GM18873 (cell line): ENCODE results near the gene DUT.
"Not testable (repeated sequence)": the region's sequence is repeated elsewhere in the genome, so short reads cannot be mapped to it uniquely, and the experiment has no call there.

Experiments used
- ATAC-seq: cut with Tn5 transposase; IDR thresholded peaks from one replicate; pipeline ENCODE4 v1.9.1; 2021; ENCODE audit warnings: mild to moderate bottlenecking, moderate library complexity, moderate number of reproducible peaks; ENCODE audit not compliant: unreplicated experiment, low FRiP score

Gene DUT

GRCh38 chr15:48326180-48326579, 5.0 kb upstream of the DUT start:
- not testable (repeated sequence) for ATAC-seq

DNA sequence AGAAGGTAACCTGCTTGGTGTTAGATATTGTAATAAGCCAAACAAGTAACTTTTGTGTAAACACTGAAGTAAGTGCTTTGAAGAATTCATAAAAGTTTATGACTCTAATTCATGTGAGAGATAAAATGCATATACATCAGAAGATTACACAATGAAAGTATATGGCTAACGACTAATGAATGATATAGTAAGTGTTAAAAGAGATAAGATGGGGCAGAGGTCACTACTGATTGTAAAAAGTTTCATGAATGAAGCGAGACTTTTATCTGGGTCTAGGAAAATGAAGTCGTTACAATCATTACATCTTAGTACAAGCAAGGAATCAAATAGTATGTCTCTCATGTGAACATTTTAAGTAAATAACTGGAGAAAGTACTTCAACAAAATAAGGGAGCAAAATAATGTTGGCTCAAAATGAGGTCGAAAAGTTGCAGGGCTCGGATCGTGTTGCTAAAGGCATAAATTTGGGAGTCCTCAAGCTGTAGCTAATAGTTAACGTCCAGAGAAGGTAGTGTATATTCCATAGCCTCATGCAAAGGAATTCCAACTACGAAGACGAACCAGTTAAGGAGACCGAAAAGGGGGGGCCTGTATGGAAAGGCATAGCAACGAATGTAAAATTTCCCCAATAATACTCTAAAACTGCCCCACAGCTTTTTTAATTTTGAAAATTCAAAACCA, 984 bp upstream of the DUT start:
- no peak for ATAC-seq

DNA sequence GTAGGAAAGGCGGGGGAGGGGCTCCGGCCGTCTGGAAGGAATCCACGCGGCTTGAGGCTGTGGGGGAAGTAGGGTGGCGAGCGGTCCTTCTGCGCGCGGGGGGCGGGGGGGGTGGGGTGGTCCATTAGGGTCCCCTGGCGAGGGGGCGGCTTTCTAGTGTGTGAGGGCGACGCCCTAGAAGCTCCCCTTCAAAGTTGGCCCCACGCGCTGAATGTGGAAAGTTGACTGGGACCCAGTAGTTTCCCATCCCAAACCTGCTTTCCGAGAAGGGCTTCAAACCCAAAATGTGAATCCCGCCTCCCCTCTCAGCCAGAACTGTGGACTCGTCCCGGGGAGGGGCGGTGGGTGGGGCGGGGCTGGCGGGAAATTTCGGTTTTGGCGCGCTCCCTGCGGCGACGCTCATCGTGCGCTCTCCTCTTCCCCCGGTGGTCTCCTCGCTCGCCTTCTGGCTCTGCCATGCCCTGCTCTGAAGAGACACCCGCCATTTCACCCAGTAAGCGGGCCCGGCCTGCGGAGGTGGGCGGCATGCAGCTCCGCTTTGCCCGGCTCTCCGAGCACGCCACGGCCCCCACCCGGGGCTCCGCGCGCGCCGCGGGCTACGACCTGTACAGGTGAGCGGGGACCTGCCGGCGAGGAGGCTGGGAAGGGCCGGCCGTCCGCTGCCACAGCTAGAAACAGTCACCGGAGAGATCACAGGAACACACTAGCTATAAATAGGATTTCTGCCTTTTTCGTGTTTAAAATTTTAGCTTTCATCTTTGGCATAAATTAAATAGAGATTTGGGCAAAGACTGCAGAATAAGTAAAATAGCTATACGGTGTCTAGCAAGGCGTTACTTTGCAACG, 790 bp downstream of the DUT start:
- peak; percentile 15 for ATAC-seq

GRCh38 chr15:48332642-48333034, 1.4 kb downstream of the DUT start:
- no peak for ATAC-seq

GRCh38 chr15:48333540-48333939, 2.3 kb downstream of the DUT start:
- no peak for ATAC-seq

GRCh38 chr15:48334260-48334659, 3.0 kb downstream of the DUT start:
- ATAC-seq, result no peak

- no peak for ATAC-seq
Observed at GRCh38 chr15:48336940-48337339, 5.7 kb downstream of the DUT start.

GRCh38 chr15:48337607-48338006, 6.4 kb downstream of the DUT start:
- ATAC-seq, result no peak

DNA sequence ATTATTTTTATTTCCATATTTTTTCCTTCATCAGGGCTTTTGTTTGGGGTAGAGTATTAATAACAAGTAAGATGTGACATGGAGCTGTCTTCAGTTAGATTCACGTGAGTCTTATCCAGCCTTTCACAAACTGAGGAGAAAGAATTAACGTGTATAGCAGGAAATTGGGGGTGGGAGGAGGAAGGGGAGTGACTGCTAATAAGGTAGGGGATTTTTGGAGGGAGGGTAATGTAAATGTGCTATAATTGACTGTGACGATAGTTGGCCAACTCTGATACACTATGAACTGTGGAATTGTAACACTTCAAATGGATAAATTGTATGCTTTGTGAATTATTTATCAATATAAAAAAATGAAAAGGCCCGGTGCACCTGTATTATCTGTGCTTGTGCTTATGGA, 8.9 kb downstream of the DUT start:
- ATAC-seq, result no peak

GRCh38 chr15:48343865-48344264, 12.6 kb downstream of the DUT start:
- ATAC-seq, result no peak

DNA sequence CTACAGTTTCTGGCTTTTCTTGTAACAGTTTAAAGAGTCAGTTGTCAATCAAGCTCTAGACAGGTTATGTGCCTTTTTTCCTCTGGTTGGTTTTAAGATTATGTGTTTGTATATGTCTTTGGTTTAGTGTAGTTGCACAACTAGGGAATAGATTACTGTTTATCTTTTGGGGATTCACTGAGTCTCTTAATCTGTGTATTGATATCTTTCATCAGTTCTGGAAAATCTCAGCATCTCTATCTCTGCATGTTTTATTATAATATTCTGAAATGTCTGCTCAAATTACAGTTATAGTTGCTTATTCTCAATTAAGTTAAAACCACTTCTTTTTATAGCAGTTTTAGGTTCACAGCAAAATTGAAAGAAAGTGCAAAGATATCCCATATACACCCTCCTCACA, 14.3 kb downstream of the DUT start:
- no peak for ATAC-seq

DNA sequence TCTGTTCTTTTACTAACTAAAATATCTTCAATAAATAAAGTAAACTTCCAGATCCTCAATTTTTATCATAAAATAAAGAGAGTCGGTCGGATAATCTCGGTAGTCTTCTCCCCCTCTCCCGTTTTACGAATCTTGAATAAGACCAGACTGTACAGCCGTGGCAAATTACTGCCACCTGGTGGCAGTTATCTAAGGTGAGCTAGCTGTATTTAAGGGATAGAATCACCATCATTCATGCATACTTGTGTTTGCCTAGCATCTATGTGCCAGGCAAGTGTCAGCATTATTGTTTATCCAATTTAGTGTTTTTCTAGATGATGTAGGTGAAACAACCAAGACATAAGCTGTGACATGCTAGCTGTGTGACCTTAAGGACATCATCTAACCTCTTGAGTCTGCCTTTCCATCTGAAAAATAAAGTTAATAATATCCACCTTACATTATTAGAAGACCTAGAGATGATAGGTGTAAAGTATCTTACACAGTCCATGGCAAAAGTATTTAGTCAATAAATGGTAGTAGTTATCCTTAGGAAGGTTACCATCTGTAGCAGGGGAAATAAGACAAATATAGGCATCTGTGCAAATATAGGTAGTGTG, 21.3 kb downstream of the DUT start:
- peak; percentile 63 for ATAC-seq

DNA sequence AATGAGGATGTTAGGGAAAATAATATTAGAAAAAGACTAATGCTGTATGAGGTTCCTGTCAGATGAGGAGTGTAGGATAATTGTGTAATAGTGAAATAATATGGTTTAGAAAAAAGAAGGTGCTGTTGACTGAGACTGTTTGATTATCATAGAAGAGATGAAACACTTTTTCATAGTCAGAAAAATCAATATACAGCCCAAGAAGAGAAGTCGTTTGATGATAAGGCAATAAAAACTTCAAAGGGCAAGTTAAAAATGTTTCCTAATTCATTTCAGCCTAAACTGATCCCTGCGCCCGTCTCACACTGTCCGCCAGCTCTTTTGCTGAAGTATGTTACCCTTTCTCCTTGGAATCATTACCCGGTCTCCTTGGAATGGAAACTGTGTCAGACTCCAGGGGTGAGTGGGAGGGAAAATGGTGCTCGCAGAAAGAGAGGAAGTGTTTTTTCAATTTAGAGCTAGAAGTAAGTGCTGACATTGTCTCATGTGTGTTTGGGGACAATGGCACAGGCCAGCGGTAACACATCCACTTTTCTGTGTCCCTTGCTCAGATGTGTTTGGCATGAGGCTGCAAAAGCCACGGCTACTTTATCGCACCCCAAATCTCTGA, 23.6 kb downstream of the DUT start:
- no peak for ATAC-seq

DNA sequence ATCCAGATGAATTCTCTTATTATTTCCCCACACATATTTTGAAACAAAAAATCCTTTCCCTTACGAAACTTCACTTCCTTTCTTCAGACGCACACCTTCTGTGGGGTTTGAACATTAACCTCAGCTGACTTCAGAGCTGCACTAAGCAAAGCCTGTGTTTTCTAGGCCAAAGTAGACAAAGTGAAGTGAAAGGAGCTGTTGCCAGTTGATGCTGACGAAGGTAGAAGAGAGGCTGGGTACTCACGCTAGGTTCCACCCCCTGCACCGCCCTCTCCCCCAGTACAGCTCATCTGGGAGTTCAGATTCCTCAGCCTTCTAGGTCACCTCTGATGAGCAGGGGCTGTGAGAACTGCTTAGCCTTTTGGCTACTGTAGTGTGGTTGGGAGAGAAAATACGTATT, 24.1 kb downstream of the DUT start:
- ATAC-seq, result no peak

DNA sequence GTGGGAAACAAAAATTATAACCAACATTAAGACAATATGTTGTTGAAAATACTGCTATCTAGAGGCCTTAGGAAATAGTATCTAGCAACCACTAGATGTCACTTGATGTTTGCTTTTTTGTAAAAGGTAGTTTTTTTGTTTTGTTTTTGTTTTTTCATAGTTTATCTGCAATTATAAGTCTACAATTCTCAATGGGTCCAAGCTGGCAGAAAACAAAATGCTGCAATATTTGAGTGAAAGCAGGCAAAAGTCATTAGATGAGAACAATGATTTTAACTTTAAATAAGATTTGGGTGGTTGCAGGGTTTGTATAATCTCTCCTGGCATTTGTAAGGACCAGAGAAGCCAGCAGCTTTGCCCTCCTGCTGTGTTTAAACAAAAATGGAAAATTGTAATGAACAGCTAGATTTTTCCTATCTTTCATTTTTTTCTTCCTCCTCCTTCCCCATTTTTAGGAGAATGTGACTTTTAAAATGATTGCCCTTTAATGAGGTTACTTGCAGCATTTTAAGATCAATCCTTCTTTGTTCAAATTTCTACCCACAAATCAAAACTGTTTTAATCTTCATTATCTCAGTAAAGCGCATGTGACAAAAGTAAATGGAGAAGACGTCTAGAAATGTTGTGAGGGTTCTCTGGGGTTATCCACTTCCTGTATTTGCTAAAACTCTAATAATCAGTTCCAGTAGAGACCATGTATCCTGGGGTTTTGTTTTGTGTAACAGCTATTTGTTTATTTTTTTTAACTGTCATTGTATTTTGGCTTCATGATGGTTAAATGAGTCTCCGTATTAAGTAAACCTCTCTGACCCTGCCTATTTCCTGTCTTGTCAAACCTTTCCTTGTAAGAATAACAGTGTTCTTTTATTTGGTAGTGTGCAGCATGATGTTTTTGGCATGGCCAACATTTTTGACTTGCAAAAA, 27.3 kb downstream of the DUT start:
- ATAC-seq, result no peak

DNA sequence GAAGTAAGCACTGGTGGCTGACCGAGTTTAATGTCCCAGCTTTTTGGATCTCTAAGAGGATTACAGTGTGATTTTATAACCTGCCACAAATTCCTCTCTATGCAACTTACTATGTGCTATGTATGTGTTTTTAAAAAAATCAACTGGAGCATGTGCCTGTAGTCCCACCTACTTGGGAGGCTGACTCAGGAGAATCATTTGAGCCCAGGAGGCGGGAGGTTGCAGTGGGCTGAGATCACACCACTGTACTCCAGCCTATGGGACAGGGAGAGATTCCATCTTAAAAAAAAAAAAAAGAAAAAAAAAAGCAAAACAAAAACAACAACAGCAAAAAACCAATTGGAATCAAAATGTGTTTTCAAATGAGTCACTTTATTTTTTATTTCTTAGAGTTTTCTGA, 29.6 kb downstream of the DUT start:
- ATAC-seq, result no peak

DNA sequence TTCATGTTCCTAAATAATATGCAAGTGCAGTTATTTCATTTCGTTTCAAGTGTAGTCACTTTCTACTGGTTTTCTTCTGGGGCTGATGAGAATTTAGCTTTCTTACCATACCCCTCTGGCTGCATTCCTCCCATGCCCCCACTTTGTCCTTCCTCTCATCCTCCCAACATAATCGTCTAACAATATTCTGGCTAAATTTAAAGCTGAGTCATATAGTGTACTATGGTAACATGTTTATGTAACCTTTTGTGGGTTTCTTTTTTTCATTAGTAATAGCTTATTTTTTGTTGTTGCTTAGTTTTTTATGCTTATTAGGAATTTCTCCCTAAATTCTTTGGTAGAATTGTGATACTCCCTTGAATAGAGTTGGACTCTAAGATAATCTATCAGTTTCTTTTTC, 30.5 kb downstream of the DUT start:
- ATAC-seq, result no peak

GRCh38 chr15:48363474-48363873, 32.2 kb downstream of the DUT start:
- ATAC-seq, result no peak

DNA sequence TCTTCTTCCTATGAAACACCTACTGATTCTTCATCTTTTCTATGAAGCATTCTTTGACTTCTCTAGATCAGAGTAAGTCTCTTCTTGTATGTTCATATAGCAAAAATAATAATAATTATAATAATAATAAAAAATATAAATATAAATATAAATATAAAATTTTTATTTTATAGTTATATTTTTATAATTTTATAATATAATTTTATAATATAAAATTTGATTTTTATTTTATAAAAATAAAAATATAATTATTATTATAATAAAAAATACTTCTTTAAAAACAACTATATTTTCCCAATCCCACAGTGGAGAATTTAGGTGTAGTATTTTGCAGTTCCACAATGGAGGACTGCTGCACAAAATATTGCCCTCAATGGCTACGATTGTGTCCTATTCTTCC, 34.3 kb downstream of the DUT start:
- no peak for ATAC-seq

DNA sequence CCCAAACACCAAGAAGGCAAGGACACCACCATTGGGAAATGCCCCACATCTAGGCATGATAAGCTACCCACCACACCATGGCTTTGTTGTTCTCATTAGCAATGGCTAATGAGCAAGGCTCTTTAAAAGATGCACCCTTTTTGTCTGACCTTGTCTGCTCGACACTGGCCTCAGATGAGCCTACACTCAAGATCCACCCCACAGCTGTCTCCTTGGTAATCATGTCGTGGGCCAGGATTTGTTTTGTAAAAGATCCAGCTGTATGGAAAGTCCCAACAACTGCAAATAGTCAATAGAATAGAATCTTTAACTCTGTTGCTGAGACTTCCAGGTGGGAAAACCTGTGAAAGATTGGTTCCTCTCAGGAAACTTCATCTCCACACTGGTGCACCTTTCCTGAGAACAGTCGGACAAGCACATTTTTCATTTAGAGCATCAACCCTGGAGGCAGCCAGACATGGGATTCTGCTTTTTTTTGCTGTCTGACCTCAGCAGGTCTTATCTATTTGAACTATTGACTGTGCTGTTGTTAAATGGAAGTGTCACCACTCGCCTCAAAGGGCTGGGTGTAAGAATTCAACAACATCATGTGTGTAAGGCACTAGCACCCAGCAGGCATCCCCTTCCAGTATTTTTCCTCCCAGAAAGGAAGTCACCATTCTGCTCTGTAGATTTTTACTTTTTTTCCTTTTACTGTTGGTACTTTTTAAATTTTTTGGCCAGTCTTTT, 35.5 kb downstream of the DUT start:
- no peak for ATAC-seq
